HG02884 (cell line): ENCODE measurements around the gene NXN.

Experiments
- ATAC-seq: cut with Tn5 transposase; IDR thresholded peaks from one replicate; pipeline ENCODE4 v1.9.1; 2021; ENCODE audit warnings: mild to moderate bottlenecking, moderate library complexity; ENCODE audit not compliant: unreplicated experiment

NXN gene

DNA sequence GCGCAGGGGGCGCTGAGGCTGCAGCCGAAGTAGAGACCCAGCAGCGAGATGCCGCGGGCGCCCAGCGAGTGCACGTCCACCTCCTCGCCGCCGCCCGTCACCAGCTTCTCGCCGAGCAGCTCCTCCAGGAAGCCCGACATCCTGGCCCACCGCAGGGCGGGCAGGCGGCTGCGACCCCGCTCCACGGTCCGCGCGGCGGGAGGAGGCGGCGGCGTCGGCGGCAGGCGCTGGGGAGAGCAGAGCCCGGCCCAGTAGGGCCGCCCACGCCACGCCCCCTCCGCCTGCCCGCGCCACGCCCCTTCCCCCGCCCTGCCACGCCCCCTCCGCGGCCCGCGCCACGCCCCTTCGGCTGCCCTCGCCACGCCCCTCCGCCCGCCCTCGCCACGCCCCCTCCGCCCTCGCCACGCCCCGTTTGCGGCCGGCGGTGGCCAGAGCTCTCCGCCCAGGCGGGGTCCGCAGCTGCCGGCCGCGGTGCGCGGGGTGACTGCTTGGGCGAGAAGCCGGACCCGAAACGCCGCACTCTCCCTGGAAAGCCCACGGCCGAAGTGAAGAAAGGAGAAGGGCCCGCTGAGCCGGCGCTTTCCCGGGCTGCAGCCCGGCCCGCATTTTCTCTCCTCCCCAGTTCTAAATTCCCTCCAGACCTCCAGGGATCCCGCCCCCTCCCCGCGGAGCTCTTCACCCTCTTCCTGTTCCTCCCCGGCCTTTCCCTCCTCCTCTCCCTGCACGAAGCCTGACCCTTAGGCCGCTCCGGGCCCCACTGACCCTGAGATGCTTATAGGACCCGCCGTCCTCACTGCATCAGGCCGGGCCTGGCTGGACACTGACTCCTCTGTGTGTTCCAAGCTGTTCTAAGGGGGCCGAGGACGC is at the start of gene NXN:
Gene NXN, minus strand, starts transcription at position 238 of the 867 bp plus-strand sequence.
- ATAC-seq: peak; percentile 60

DNA sequence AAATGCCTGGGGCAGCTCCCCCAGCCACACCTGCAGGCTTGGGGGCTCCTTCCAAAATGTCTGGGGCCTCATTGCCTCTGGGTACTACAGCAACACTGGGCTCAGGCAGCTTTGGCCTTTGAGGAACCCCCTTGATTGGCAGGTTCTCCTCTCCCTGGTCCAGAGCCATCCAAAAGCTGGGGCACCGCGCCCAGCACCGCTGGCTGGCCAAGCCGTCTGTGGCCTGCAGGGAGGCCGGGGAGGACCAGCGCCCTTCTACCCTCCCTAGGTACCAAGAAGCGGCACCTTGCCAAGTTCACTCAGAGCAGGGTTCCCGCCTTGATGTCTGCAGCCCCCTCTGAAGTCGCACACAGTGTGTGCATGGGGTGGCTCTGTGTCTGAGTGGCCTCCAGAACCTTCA is 47.5 kb upstream of the NXN start:
- ATAC-seq: no peak

DNA sequence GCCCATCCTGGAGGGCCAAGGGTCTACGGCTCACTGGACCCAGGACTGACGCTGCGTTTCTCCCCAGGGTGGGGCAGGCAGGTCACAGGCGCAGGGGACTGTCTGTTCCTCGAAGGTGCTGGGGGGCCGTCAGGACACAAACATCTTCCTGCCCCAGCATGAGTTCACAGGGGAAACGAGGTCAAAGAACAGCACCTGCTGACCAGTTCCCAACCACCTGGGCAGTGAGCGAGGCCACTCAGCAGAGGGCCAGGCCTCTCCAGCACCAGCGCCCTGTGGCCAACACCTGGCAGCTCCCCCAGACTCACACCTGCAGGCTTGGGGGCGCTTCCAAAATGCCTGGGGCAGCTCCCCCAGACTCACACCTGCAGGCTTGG is 47.0 kb upstream of the NXN start:
- no peak for ATAC-seq

DNA sequence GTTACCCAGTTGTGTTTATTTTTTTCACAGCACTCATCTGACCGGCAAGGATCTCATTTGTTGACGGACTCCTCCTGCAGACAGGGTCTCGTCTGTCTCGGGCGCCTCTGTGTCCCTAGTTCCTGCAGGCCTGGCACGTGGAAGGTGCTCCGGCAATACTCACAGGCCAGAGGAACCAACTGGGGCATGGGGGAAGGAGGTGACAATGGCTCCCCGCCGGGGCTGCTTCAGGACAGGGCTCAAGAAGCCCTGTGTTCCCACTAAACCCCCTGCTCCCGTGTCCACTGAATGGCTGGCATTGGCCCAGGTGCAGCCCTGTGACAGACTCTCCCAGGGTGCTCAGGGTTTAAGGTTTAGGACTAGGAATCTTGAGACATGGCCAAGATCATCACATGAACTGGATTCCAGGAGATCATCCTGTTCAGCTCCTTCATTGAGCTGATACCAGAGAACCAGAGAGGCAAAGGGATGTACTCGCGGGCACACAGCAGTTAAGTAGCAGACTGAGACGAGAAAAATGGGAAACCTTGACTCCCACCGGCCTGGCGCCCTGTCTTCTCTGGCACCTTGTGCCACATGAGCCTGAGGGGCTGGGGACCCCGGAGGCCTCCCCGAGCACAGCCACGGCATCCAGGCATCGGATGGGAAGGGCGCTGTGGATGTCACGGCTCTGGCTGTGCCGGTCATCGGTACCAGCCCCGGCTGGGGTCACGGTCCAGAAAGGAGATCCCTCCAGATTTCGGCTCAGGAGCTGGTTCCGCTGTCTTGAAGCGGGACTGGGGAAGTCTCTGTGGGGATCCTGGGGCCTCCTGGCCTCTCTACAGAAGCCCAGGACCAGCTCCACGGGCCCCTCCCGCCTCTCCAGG is 46.4 kb upstream of the NXN start:
- no peak for ATAC-seq

DNA sequence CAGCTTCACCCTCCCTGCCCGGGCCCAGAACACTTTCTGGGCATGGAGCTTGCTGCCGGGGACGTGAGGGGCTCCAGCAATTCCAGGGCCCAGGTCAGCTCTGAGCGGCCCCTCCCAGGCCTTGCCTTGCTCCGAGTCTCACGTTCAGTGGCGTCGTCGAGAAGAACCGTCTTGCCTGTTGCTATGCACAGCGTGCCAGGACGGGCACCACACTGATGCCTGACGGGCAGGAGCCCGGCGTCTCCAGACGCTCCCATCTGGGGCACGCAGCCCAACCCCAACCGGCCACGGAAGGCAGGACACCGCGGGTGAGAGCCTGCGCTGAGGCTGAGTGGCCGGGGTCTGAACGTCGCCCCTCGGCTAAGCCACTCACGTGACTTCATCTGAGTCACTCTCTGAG is 44.5 kb upstream of the NXN start:
- no peak for ATAC-seq

DNA sequence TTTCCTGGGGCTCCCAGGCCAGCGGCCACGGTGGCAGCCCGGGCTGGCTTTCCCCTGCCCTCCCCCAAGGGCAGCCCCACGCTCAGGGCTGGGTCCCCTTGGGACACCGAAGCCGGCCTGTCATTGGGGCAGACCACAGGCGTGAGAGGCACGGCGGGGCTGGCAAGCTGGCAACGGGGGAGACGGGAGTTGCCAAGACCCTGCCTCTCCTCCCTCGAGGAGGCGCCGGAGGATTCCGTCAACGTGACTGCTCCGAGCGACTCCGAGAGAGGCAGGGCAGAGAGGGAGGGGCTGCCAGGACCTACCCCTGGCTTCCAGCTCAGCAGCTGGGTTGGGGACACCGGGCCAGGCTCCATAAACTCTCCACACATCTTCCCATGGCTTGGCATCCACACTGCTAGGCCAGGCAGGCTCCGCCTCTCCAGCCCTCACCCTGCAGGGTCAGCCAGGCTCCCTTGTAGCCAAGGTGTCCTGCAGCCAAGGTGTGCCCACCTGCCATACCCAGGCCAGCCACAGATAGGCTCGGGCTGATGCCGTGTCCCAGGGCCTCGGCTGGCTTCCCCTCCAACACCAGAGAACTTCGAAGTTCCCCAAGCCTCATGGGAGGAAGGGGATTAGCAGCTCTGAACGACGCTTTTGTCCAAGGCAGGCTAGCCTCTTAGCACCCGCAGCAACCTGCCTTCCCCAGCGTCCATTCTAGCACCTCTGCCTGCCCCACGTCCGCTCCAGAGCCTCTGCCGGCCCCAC is 42.9 kb upstream of the NXN start:
- no peak for ATAC-seq

DNA sequence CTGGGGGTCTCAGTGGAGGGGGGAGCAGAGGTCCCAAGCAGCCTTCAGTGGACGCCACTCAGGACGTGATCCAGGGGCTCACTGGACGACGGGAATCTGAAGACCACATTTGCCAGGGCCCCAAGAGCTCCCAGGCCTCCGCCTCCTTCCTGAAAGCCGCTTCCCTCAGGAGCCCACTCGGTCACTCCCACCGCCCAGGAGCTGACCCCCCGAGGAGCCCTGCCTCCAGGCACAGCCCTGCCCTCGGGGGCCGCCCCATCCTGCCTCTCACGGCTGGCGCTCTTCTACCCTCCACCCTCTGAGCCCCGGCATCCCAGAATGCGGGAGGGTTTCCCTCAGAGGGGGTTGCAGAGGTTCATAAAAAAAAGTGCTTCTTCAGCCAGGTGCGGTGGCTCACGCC is 41.6 kb upstream of the NXN start:
- ATAC-seq: no peak

DNA sequence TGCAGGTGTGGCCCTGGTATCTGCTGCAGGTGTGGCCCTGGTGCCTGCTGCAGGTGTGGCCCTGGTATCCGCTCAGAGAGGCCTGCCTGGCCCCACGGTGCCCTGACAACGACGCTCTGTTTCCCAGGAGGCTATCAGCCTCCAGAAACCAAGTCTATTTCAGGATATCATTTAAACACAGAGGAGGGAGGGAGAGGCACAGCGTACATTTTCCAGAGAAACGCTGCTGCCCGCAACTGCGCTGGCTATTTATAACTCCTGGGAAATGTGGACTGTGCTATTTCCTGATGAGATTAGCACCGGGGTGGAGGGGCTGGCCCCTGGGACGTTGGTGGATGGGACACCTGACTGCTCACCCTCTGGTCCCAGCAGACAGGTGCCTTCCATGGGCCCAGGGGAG is 39.9 kb upstream of the NXN start:
- no peak for ATAC-seq

DNA sequence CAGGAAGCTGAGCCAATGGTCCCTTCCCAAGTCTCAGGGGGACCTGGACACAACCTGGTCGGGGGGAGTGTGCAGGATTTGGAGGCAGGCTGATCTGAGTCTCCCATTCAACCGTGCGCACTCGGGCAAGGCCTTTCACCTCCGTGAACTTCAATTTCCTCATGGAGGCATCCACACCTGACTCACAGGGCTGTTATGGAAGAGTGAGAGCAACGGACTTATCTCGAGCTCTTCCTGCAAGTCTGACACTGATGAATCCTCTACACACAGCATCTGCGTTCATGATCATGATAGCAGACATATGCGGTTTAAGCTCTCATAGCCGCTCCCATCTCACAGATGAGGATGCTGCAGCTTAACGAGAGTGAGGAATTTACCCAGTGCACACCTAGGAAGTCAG is 39.0 kb upstream of the NXN start:
- ATAC-seq: no peak

DNA sequence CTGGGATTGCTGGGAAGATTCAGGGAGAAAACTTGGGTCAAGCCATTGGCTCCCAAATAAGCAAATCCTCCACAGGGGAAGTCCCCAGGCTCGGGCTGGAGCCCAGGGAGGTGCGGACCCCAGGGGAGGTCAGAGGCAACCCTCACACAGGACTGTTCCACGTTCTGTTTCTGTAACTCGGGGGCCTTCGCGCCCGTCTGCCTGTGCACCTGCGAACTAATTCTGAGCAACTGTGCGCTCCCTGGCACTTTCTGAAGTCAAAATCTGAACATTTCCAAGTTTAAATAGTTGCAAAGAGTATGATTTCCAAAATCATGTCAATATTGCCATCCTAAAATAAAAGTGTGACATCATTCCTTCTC is 34.1 kb upstream of the NXN start:
- ATAC-seq: no peak

DNA sequence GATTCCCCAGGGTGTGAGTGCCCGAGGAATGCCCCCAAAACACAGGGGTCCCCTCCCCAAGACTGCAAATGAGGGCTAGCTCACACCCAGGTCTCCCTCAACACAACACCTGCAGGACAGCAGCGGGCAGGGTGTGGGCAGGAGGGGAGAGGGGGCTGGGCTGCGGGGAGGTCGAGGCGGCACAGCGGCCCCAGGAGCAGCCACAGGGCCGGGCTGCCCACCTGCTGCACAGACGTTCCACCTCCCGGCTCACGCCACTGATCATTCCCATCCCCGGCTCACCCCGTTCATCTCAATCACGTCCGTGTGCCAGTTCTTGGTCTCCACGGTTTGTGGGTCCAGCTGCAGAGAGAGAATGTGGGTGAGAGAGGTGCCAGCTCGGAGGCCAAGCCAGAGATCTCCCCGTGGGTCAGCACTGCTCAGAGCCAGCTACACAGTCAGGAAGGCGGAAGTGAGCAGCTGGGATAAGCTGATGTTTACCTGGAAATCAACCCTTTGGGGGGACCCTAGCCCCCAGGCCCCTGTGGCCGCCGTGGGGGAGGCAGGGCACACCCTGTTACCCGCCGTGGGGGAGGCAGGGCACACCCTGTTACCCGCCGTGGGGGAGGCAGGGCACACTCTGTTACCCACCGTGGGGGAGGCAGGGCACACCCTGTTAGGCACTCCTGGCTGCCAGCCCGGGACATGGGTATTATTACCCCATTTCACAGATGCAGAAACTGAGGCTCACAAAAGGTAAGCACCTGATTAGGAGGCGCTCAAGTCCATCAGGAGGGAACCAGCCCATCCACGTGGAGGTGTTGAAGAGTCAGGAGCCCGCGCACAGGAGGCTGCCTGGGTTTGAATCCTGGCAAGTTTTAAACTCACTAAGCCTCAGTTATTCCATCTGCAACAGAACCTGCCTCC is 33.5 kb upstream of the NXN start:
- ATAC-seq: no peak

DNA sequence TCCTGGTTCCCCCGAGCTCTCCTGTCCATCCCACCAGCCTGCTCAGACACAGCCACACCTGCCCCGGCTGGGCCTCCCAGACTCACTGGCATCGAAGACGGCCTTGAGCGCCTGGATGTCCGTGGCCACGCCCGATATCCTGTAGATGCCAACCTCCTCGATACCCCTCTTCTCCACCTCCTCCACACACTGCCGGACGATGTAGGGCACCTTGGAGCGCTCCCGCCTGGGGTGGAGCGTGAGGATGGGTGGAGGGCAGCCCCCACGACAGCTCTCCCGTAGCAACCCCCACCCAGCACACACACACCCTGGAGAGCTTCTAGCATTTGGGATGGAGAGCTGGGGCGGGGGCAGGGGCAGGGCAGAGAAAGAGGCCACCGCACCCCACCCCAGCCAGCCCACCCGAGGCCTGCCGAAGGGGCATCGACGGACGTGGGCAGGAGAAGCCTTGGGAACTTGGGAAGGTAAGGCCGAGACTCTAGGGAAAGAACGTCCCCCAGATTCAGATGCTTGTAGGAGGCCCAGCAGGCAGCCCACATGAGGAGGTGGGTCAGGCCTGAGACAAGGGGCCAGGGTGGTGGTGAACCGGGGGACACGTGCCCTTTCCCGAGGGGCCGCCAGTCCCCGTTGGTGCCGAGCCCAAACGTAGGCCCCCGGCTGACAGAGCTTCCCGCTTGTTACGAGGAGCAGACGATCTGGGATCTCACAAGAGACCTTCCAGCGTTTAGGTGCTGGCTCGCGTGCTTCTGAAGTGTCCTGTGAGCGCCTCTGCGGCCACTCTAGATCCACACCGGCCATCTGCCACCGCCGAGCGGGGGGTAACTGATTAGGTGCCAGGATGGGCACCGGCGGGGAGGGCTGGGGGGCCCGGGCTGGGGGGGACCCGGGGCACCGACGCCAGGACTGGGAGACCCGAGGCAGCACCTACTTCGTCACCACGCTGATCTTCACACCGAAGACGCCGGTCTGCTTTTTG is 32.5 kb upstream of the NXN start:
- no peak for ATAC-seq

DNA sequence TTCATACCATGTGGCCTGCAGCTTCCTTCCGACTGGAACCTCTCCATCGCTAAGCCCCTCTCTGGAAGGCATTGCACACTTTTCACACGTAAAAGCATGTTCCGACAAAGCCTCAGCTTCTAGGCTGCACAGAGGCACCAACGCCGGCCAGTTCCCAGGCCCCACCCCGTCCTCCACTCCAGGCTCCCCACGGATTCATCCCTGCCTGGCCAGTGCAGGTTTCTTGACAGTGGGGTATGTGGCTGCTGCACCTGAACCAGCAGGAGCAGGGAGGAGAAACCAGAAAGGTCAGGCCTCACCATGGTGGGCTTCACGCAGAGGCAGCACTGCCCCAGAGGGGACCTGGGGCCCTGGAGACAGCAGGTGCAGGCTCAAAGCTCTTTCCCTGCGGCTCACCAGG is 31.6 kb upstream of the NXN start:
- no peak for ATAC-seq

DNA sequence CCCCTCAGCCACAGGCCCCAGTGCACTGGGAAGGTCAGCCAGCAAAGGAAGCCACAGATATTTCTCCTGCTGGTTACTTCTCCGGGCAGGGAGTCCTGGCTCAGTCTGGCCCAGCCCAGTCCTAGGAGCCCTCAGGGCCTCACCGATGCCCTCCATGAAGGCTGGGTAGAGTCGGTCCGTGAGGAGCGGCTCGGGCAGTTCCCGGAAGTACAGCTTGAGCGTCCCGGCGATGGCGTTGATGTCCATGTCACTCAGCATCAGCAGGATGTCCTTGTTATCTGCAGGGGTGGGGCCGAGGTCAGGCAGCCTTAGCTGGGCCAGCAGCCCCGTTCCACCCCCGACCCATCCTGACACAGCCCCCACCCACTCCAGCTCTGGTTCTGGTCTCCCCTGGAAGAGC is 31.0 kb upstream of the NXN start:
- ATAC-seq: no peak

DNA sequence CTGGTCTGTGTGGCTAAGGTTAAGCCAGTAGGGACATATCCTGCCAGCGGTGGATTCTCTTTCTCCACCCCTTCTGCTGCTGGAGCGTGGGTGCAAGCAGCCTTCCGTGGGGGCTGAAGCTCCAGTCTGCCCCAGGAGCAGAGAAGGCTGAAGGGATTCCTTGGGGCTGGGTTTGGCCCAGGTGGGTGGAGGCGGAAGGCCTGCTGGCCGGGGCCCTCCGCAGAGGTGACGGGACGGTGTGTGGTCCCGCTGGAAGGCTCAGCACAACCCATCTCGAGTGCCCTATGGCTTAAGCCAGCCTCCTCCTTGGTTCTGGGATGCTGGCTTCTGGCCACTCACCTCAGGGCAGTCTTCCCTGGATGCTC is 30.5 kb upstream of the NXN start:
- ATAC-seq: no peak

DNA sequence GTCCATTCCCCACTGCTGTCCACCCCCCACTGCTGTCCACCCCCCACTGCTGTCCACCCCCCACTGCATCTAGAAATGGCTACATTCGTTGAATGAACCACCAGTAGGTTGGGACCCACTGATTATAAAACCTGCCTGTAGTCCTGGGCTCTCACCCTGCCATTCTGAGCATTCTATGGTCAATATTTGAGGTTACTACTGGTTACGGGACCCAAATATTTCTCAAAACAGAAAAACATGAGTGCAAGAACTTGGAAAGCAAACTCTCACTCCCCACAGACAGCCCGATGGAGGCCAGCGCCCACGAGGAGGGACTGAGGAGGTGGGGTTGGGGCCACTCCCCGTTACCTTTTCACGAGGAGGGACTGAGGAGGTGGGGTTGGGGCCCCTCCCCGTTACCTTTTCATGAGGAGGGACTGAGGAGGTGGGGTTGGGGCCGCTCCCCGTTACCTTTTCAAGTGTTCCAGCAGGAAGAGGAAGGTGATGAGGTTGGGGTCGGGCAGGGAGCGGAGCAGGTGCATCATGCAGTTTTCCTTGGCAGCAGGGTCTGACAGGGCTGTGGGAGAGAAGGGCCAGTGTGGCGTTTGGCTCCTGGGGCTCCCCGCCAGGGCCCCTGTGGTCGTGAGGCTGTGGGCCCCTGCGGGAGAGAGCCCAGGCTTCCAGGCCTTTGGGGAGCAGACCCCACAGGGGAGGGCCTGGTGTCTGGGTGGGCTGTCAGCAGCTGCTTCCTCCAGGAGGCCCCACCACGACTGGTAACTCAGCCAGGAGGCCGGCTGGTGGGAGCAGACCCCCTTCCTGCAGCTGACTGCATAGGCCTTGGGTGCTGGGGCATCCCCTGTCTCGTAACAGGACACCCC is 29.9 kb upstream of the NXN start:
- no peak for ATAC-seq

DNA sequence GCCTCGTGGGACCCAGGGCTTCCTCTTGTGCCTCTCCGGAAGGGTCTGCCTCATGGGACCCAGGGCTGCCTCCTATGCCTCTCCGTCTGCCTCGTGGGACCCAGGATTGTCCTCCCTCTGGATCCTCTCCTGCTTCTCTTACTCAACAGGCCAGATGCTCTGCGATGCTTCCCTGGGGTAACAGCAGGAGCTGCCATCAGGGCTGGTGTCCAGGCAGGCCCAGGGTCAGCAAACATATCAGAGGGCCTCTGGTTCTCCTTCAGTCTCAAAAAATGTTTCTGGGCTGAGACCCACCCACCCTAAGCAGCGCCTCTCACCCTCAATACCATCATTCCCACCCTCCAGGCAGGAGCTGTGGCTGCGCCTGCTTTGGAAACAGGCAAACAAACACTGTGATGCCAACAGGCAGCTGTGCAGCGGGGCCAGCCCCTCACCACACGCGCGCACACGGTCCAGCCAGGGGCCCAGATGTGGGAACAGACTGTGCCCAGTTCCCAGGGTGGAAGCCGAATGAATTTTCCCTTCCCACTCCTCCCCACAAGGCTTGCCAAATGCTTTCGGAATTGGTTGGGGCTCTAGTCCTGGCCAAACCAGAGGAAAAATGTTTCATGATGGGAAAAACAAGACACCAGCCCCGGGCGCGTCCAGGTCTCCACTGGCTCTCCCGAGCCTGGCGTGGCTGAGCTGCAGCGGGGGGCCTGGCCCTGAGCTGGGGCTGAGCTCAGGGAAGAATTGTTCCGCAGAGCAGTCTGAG is 28.6 kb upstream of the NXN start:
- ATAC-seq: no peak
